K562 (cell line): ENCODE results near the gene CRADD. TPM values are rescaled to one million over a fixed set of nuclear protein-coding genes. Genes with fewer than 3 reads are reported as not detected.
A peak's percentile ranks its signal among the peaks of the same experiment; 100 is the strongest.

Experiments used
- BCL6 ChIP-seq: fragments of 250-450 bp; sonication (Bioruptor Pico); IDR thresholded peaks from 2 replicates; pipeline ENCODE4 v1.4.0; 2020
- BCOR ChIP-seq: fragments of 450-650 bp; IDR thresholded peaks from 2 replicates; pipeline ENCODE4 v1.6.1; 2016
- DNMT1 ChIP-seq: fragments of 450-650 bp; IDR thresholded peaks from 2 replicates; pipeline ENCODE4 v1.6.1; 2016; ENCODE audit warnings: antibody characterized with exemption, mild to moderate bottlenecking
- EHMT2 ChIP-seq: fragments of 450-650 bp; IDR thresholded peaks from 2 replicates; pipeline ENCODE4 v1.6.1; 2018; ENCODE audit warnings: antibody characterized with exemption
- EP400 ChIP-seq: fragments of 450-650 bp; IDR thresholded peaks from 2 replicates; pipeline ENCODE4 v1.6.1; 2017; ENCODE audit warnings: antibody characterized with exemption, mild to moderate bottlenecking, moderate library complexity
- FIP1L1 ChIP-seq: fragments of 200-400 bp; formaldehyde crosslinking; IDR thresholded peaks from 2 replicates; pipeline ENCODE4 v1.6.1; 2018; ENCODE audit warnings: mild to moderate bottlenecking, low read depth, low read length; ENCODE audit not compliant: poor library complexity, severe bottlenecking
- HDAC8 ChIP-seq: fragments of 450-650 bp; IDR thresholded peaks from 2 replicates; pipeline ENCODE4 v1.6.1; 2016; ENCODE audit warnings: mild to moderate bottlenecking, missing genetic modification characterization, moderate library complexity, missing compliant biosample characterization
- L3MBTL2 ChIP-seq: fragments of 450-650 bp; IDR thresholded peaks from 2 replicates; pipeline ENCODE4 v1.6.1; 2016; ENCODE audit warnings: mild to moderate bottlenecking, moderate library complexity
- MEF2A ChIP-seq: IDR thresholded peaks from 2 replicates; pipeline ENCODE4 v1.6.1; 2011; ENCODE audit warnings: low read depth, mild to moderate bottlenecking, low read length, moderate library complexity; ENCODE audit not compliant: control insufficient read depth
- POLR2AphosphoS5 ChIP-seq: IDR thresholded peaks from 2 replicates; pipeline ENCODE4 v1.6.1; 2011; ENCODE audit warnings: mild to moderate bottlenecking, low read depth, low read length, moderate library complexity; ENCODE audit not compliant: control insufficient read depth, insufficient read depth
- TAF1 ChIP-seq: IDR thresholded peaks from 2 replicates; pipeline ENCODE4 v1.6.1; 2011; ENCODE audit warnings: mild to moderate bottlenecking, low read length, moderate library complexity; ENCODE audit not compliant: insufficient read depth, control insufficient read depth, severe bottlenecking; ENCODE audit errors: extremely low read depth
- polyA plus RNA-seq, 8 experiments: library from polyadenylated mRNA; depleted of rRNA in 4 of 8; stranded (reverse) in 5 of 8; unstranded in 3 of 8; fragments of >200 nt; fragmentation: Nextera tagmentation in 2 of 8; fragmentation: Illumina TruSeq in 1 of 8; extraction: Ambion mirVana in 2 of 8; extraction: Trizol in 1 of 8; gene quantifications; 2 replicates each; pipeline versions ENCODE4 v1.2.1 to v1.2.3, GENCODE V29; 2011 to 2014; ENCODE audit warnings: inconsistent platforms in 1 of 8, missing spikeins in 1 of 8
- total RNA-seq, 7 experiments: library from RNA; depleted of rRNA in 6 of 7; stranded (reverse); fragments of >200 nt in 6 of 7; fragmentation: Illumina TruSeq in 2 of 7; extraction: Trizol in 2 of 7; gene quantifications; 2 replicates each; pipeline versions ENCODE4 v1.2.1 to v1.2.3, GENCODE V29; 2011 to 2021; ENCODE audit warnings: low replicate concordance in 1 of 7
- TF ChIP-seq, protein P1 (sequence below), 2 experiments: fragments of 450-650 bp; IDR thresholded peaks; 2 replicates each; pipeline ENCODE4 v1.6.1; 2018; ENCODE audit warnings: mild to moderate bottlenecking in 2 of 2, low read depth in 1 of 2; ENCODE audit not compliant: partially characterized antibody in 2 of 2
- TF ChIP-seq, protein P2 (sequence below), 2 experiments: fragments of 250-450 bp in 1 of 2; fragments of 450-650 bp in 1 of 2; sonication (Bioruptor Pico) in 1 of 2; IDR thresholded peaks; 2 replicates each; pipeline versions ENCODE4 v1.6.1 to v1.8.0; 2016 to 2021; ENCODE audit warnings: mild to moderate bottlenecking in 2 of 2, moderate library complexity in 2 of 2, missing compliant biosample characterization in 1 of 2, missing genetic modification characterization in 1 of 2
- TF ChIP-seq, protein P3 (sequence below): fragments of 450-650 bp; IDR thresholded peaks from one replicate; pipeline ENCODE4 v1.6.1; 2018; ENCODE audit warnings: mild to moderate bottlenecking, moderate library complexity; ENCODE audit not compliant: partially characterized antibody
- TF ChIP-seq, protein P4 (sequence below): fragments of 450-650 bp; IDR thresholded peaks from 2 replicates; pipeline ENCODE4 v1.6.1; 2017; ENCODE audit warnings: antibody characterized with exemption, mild to moderate bottlenecking

CRADD gene
- total and polyA plus RNA-seq, 9 of the 15 experiments (the other 6 are each of a cell fraction or from before 2014, with no cell fraction given) = 20.5 to 41.1 (median 25.9) TPM

DNA sequence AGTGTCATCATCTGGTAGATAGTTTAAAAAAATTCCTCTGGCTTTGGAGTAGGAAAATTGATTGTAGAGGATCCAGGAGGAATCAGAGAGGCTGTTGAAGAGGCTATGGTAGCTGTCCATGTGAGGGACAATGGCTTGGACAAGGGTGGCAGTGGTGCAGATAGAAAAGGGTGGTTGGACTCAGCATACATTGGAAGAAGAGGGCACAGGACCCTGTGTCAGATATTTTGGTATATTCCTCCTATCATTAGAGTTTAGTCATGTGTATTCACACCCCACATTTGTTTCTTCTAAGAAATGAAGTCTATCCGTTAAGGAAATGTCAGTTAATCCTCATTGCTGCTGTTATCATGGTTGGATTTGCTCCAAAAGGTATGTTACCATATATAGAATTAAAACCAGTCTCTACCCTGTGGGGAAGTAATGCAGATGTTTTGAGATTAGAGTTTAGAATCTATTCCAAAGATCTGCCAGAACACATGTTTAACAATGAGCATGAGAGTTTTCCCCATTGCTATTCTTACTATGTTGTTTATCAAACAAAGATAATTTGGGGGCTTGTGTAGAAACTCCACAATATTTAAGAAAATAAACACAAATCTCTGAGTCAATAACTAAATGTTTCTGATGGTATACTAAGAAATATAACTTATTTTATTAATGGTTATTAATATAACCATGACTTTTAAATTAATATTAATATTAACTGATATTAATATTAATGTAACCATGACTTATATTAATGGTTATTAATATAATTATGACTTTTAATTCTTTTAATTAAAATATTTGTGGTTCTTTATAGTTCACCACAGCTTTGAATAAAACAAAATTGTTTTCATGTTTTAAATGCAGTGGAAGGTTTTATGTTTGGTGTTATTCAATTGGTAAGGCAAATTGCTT is 80.9 kb downstream of the CRADD start (continued):
- TF ChIP-seq, protein P1, sequence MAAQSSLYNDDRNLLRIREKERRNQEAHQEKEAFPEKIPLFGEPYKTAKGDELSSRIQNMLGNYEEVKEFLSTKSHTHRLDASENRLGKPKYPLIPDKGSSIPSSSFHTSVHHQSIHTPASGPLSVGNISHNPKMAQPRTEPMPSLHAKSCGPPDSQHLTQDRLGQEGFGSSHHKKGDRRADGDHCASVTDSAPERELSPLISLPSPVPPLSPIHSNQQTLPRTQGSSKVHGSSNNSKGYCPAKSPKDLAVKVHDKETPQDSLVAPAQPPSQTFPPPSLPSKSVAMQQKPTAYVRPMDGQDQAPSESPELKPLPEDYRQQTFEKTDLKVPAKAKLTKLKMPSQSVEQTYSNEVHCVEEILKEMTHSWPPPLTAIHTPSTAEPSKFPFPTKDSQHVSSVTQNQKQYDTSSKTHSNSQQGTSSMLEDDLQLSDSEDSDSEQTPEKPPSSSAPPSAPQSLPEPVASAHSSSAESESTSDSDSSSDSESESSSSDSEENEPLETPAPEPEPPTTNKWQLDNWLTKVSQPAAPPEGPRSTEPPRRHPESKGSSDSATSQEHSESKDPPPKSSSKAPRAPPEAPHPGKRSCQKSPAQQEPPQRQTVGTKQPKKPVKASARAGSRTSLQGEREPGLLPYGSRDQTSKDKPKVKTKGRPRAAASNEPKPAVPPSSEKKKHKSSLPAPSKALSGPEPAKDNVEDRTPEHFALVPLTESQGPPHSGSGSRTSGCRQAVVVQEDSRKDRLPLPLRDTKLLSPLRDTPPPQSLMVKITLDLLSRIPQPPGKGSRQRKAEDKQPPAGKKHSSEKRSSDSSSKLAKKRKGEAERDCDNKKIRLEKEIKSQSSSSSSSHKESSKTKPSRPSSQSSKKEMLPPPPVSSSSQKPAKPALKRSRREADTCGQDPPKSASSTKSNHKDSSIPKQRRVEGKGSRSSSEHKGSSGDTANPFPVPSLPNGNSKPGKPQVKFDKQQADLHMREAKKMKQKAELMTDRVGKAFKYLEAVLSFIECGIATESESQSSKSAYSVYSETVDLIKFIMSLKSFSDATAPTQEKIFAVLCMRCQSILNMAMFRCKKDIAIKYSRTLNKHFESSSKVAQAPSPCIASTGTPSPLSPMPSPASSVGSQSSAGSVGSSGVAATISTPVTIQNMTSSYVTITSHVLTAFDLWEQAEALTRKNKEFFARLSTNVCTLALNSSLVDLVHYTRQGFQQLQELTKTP (IDR thresholded peaks at IDR 0.05; ENCODE audit: low read depth in 1 of 2, partially characterized antibody in 2 of 2) = peak; percentile 43 to 52
- TF ChIP-seq FIP1L1 (no peak), DNMT1 (no peak), EP400 (peak; percentile 45), BCL6 (0 out of 2 replicates have a peak, but pooled peaks have one; percentile 39), L3MBTL2 (peak; percentile 84), EHMT2 (peak; percentile 72; the same call in 1 of the 2 replicates), HDAC8 (tag) (no peak), MEF2A (peak; percentile 86), BCOR (no peak), POLR2AphosphoS5 (no peak), TAF1 (no peak)
- TF ChIP-seq, protein P2, sequence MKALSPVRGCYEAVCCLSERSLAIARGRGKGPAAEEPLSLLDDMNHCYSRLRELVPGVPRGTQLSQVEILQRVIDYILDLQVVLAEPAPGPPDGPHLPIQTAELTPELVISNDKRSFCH (CRISPR knock-in tag; IDR thresholded peaks at IDR 0.05) = no peak
- TF ChIP-seq, protein P2 (tag; IDR thresholded peaks at IDR 0.05) = peak; percentile 59; the same call in 1 of the 2 replicates
- TF ChIP-seq, protein P3, sequence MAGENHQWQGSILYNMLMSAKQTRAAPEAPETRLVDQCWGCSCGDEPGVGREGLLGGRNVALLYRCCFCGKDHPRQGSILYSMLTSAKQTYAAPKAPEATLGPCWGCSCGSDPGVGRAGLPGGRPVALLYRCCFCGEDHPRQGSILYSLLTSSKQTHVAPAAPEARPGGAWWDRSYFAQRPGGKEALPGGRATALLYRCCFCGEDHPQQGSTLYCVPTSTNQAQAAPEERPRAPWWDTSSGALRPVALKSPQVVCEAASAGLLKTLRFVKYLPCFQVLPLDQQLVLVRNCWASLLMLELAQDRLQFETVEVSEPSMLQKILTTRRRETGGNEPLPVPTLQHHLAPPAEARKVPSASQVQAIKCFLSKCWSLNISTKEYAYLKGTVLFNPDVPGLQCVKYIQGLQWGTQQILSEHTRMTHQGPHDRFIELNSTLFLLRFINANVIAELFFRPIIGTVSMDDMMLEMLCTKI = no peak
- TF ChIP-seq, protein P4, sequence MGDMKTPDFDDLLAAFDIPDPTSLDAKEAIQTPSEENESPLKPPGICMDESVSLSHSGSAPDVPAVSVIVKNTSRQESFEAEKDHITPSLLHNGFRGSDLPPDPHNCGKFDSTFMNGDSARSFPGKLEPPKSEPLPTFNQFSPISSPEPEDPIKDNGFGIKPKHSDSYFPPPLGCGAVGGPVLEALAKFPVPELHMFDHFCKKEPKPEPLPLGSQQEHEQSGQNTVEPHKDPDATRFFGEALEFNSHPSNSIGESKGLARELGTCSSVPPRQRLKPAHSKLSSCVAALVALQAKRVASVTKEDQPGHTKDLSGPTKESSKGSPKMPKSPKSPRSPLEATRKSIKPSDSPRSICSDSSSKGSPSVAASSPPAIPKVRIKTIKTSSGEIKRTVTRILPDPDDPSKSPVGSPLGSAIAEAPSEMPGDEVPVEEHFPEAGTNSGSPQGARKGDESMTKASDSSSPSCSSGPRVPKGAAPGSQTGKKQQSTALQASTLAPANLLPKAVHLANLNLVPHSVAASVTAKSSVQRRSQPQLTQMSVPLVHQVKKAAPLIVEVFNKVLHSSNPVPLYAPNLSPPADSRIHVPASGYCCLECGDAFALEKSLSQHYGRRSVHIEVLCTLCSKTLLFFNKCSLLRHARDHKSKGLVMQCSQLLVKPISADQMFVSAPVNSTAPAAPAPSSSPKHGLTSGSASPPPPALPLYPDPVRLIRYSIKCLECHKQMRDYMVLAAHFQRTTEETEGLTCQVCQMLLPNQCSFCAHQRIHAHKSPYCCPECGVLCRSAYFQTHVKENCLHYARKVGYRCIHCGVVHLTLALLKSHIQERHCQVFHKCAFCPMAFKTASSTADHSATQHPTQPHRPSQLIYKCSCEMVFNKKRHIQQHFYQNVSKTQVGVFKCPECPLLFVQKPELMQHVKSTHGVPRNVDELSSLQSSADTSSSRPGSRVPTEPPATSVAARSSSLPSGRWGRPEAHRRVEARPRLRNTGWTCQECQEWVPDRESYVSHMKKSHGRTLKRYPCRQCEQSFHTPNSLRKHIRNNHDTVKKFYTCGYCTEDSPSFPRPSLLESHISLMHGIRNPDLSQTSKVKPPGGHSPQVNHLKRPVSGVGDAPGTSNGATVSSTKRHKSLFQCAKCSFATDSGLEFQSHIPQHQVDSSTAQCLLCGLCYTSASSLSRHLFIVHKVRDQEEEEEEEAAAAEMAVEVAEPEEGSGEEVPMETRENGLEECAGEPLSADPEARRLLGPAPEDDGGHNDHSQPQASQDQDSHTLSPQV = peak; percentile 73; the same call in 1 of the 2 replicates
